Measurements from ENCODE around the gene MED13. TPM values are rescaled to one million over a fixed set of nuclear protein-coding genes. Genes with fewer than 3 reads are reported as not detected.

Gene MED13, protein sequence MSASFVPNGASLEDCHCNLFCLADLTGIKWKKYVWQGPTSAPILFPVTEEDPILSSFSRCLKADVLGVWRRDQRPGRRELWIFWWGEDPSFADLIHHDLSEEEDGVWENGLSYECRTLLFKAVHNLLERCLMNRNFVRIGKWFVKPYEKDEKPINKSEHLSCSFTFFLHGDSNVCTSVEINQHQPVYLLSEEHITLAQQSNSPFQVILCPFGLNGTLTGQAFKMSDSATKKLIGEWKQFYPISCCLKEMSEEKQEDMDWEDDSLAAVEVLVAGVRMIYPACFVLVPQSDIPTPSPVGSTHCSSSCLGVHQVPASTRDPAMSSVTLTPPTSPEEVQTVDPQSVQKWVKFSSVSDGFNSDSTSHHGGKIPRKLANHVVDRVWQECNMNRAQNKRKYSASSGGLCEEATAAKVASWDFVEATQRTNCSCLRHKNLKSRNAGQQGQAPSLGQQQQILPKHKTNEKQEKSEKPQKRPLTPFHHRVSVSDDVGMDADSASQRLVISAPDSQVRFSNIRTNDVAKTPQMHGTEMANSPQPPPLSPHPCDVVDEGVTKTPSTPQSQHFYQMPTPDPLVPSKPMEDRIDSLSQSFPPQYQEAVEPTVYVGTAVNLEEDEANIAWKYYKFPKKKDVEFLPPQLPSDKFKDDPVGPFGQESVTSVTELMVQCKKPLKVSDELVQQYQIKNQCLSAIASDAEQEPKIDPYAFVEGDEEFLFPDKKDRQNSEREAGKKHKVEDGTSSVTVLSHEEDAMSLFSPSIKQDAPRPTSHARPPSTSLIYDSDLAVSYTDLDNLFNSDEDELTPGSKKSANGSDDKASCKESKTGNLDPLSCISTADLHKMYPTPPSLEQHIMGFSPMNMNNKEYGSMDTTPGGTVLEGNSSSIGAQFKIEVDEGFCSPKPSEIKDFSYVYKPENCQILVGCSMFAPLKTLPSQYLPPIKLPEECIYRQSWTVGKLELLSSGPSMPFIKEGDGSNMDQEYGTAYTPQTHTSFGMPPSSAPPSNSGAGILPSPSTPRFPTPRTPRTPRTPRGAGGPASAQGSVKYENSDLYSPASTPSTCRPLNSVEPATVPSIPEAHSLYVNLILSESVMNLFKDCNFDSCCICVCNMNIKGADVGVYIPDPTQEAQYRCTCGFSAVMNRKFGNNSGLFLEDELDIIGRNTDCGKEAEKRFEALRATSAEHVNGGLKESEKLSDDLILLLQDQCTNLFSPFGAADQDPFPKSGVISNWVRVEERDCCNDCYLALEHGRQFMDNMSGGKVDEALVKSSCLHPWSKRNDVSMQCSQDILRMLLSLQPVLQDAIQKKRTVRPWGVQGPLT (N-terminal part only)
- total RNA-seq = 65.1 and 88.1 TPM in 2 replicates

- TF ChIP-seq, protein P1, sequence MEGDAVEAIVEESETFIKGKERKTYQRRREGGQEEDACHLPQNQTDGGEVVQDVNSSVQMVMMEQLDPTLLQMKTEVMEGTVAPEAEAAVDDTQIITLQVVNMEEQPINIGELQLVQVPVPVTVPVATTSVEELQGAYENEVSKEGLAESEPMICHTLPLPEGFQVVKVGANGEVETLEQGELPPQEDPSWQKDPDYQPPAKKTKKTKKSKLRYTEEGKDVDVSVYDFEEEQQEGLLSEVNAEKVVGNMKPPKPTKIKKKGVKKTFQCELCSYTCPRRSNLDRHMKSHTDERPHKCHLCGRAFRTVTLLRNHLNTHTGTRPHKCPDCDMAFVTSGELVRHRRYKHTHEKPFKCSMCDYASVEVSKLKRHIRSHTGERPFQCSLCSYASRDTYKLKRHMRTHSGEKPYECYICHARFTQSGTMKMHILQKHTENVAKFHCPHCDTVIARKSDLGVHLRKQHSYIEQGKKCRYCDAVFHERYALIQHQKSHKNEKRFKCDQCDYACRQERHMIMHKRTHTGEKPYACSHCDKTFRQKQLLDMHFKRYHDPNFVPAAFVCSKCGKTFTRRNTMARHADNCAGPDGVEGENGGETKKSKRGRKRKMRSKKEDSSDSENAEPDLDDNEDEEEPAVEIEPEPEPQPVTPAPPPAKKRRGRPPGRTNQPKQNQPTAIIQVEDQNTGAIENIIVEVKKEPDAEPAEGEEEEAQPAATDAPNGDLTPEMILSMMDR (IDR thresholded peaks at IDR 0.05; ENCODE audit: insufficient read depth, low read depth, low read length) = no peak
These were observed at the start of gene MED13 for GRCh38 chr17:62064791-62065563. Gene MED13 (minus strand): TSS chr17:62065278. CDS start chr17:62065205, 73 bp downstream.

GRCh38 chr17:62112229-62112628, 47.2 kb upstream of the MED13 start:
- H3K4me3 ChIP-seq (ENCODE audit: low read depth, low read length) = no peak overlapping the region
- TF ChIP-seq, protein P1 (IDR thresholded peaks at IDR 0.05; ENCODE audit: insufficient read depth, low read depth, low read length) = no peak
- no peak for DNase-seq (ENCODE audit: low read depth)

More at GRCh38 chr17:62064791-62065563, at the start of gene MED13:
- peak within 1 kb of the TSS; percentile 92 for H3K4me3 ChIP-seq (ENCODE audit: low read depth, low read length)
- peak; percentile 46 for DNase-seq (ENCODE audit: low read depth)

DNA sequence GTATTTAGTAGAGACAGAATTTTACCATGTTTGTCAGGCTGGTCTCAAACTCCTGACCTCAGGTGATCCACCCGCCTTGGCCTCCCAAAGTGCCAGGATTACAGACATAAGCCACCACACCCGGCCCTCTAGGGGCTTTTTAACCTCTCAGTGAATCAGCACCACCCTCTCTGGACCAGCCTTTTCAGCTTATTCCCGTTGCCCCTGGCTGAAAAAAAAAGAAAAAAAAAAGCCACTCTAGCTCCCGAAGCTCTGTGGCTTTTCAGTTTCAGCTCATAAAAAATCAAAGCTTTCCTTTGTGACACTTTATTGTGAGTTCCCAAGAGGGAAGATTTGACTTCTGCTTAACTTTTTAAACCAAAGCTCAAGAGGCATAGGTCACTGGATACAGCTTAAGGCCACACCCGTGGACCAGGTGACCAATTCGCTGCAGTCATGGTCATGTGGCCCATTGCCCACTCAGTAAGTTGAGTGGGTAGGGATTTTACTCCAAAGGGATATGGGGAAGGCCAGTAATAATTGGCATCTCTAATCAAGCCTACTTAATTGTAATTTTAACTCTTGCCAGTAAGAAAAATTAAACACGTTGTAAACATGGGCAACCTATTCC, 46.6 kb upstream of the MED13 start:
- H3K4me3 ChIP-seq (ENCODE audit: low read depth, low read length) = no peak overlapping the region
- TF ChIP-seq, protein P1 (IDR thresholded peaks at IDR 0.05; ENCODE audit: insufficient read depth, low read depth, low read length) = no peak
- DNase-seq (ENCODE audit: low read depth) = no peak

DNA sequence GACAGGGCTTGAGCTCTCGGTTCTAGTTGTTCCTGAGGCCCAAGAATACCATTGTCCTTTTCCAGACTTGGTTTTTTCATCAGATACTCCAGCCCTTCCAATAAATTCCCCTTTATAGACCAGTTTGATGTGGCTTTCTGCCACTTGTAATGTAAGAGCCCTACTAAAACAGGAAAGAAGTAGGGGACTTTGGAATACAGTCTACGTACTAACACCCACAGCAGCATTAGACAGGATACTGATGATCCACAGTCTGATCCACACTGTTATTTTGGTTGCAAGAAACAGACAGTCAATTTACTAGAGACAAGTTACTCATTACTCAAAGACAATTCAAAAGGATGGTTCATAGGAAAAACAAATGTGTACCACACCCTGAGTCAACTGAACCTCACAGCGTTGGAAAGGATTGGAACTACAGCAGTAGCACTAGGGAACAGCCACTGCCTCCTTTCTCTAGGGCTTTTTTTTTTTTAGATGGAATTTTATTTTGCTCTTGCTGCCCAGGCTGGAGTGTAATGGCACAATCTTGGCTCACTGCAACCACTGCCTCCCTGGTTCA, 45.9 kb upstream of the MED13 start:
- no peak for DNase-seq (ENCODE audit: low read depth)
- no peak overlapping the region for H3K4me3 ChIP-seq (ENCODE audit: low read depth, low read length)
- TF ChIP-seq, protein P1 (IDR thresholded peaks at IDR 0.05; ENCODE audit: insufficient read depth, low read depth, low read length) = no peak

DNA sequence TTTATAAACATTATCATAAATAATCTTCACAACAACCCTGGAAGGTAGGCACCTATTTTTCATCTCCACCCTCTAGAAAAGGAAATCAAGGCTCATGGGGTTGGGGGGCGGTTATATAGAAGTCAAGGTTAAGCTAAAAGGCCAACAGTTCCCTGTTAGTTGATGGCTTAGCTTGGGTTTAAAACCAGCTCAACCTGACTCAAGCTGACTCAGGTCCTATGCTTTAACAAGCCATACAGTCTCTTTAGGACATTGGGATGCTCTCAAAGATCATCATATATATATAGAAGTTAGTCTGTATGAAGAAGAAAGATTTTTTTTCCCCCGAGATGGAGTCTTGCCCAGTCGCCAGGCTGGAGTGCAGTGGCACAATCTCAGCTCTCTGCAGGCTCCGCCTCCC, 44.8 kb upstream of the MED13 start:
- TF ChIP-seq, protein P1 (IDR thresholded peaks at IDR 0.05; ENCODE audit: insufficient read depth, low read depth, low read length) = no peak
- H3K4me3 ChIP-seq (ENCODE audit: low read depth, low read length) = no peak overlapping the region
- DNase-seq (ENCODE audit: low read depth) = no peak
